HG03095 (cell line): ENCODE data around the gene CUL9.

Experiments used
- ATAC-seq: cut with Tn5 transposase; IDR thresholded peaks from one replicate; pipeline ENCODE4 v1.9.1; 2021; ENCODE audit warnings: moderate library complexity; ENCODE audit not compliant: unreplicated experiment

Gene CUL9

DNA sequence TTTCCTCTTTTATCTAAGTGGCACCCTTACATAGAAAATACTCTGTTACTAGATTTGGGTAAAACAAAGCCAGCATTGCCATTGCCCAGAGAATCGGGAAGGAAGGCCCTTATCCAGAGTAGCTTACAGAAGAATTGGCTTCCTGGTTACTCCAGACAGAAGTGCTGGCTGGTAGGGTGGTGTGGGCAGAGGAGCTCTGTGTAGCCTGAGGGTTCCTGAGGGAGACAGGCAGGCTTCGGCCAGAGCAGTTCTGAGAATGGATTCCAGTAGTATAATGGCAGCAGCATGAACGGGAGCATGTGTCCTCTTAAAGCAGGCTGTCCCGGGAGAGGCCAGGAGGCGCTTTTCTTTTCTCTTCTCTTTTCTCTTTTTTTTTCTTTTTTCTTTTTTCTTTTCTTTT, 11.9 kb downstream of the CUL9 start:
- no peak for ATAC-seq

DNA sequence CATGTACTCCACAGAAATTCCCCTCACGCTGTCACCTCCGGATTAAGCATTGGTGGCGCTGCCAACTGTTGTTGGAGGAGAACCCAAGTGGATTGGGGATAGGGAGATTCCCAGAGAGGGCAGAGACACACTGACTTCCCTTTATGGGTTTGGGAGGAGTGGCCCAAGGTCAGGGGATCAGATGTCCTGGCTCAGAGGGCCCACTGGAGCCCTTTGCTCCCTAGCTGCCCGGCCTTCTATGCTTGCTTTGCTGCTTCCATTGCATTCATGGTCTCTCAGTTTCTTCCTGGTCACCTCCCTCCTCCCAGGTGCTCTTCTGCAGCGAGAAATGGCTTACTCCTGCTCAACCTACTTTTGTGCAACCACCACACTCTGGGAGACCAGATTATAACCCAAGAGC, 14.3 kb downstream of the CUL9 start:
- no peak for ATAC-seq

DNA sequence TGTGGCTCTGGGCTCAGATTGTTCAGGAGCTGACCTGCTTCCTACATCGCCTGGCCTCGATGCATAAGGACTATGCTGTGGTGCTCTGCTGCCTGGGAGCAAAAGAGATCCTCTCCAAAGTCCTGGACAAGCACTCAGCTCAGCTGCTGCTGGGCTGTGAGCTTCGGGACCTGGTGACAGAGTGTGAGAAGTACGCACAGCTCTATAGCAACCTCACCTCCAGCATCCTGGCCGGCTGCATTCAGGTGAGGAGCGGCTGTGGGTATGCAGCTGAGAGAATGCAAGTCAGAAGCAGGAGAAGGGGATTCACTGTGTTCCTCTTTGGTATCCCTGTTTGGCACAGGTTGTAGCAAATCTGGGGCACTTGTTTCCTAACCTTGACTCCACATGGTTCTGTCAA, 17.9 kb downstream of the CUL9 start:
- ATAC-seq: no peak

DNA sequence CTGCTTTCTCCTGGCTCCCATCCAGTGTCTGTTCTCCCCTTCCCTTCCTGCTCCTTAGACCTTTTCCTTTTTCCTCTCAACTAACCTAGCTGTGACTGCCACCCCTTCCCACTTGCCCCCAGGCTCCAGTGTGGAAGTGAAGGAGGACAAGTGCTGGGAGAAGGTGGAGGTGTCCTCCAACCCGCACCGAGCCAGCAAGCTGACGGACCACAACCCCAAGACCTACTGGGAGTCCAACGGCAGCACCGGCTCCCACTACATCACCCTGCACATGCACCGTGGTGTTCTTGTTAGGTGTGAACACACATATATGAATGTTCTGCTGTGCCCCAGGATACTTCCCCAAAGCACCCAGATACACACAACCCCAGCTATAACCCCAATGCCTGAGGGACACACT, 18.5 kb downstream of the CUL9 start:
- no peak for ATAC-seq

DNA sequence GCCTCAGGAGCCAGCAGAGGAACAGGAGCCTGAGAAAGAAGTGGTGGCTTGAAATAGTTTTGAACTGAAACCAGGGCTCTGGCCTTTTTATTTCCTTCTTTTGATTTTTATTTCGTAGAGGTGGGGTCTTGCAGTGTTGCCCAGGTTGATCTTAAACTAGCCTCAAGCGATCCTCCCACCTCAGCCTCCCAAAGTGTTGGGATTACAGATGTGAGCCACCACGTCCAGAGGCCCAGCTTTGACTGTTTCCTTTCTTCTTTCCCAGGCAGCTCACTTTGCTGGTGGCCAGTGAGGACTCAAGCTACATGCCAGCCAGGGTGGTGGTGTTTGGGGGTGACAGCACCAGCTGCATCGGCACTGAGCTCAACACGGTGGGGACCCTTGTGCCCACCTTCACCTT, 20.5 kb downstream of the CUL9 start:
- no peak for ATAC-seq

DNA sequence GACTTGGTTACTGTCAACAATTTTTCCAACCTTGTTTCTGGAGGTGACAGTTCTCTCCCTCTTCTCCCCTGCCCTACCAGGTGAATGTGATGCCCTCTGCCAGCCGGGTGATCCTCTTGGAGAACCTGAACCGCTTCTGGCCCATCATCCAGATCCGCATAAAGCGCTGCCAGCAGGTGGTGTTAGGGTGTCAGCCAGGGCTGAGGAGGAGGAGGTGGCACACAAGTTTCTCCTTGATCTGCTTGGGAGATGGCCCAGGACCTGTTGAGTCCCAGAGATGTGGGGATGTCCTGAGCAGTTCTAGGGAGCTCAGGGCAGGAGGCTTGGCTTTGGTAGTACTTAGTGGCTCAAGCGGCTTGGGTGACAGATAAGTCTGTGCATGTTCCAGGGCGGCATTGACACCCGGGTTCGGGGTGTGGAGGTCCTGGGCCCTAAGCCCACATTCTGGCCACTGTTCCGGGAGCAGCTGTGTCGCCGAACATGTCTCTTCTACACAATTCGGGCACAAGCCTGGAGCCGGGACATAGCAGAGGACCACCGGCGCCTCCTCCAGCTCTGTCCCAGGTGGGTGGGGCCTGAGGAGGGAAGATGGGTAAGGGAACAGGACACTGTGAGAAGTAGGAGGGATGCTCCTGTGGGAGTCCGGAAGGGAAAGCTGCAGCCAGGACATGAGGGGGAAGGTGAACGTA, 21.2 kb downstream of the CUL9 start:
- no peak for ATAC-seq

DNA sequence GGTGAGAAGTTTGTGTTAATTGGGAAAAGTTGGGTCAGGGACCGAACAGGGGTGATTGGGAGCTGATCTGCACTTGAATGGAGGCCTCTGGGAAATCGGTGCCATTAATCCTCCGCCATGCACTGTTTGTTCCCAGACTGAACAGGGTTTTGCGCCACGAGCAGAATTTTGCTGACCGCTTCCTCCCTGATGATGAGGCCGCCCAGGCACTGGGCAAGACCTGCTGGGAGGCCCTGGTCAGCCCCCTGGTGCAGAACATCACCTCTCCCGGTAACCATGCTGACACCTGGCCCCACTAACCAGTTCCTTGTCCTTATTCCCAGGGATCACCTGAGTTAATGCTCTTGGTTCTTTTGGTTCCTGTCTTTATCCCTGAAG, 21.7 kb downstream of the CUL9 start:
- ATAC-seq: no peak

DNA sequence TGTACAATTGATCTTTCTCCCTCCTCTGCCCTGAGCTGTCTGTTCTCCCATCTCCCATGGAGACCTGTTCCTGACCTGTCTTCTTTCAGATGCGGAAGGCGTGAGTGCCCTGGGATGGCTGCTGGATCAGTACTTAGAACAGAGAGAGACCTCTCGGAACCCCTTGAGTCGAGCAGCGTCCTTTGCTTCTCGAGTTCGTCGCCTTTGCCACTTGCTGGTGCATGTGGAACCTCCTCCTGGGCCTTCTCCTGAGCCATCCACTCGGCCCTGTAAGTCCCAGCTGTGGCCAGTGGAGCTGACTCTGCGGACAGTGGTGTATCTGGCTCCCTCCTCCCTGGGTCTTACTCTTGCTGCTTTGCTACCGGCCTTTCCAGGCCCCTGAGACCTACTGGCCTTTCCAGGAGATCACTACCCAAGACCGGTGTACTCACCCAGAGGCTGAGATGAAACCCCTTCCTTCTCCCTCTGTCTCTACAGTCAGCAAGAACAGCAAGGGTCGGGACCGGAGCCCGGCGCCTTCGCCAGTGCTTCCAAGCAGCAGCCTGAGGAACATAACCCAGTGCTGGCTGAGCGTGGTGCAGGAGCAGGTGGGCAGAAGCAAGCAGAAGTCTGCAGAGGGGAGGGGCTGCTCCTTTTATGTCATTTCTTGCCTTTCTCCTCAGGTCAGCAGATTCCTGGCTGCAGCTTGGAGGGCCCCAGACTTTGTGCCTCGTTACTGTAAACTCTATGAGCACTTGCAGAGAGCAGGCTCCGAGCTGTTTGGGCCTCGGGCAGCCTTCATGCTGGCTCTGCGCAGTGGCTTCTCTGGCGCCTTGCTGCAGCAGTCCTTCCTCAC, 22.5 kb downstream of the CUL9 start:
- ATAC-seq: no peak

DNA sequence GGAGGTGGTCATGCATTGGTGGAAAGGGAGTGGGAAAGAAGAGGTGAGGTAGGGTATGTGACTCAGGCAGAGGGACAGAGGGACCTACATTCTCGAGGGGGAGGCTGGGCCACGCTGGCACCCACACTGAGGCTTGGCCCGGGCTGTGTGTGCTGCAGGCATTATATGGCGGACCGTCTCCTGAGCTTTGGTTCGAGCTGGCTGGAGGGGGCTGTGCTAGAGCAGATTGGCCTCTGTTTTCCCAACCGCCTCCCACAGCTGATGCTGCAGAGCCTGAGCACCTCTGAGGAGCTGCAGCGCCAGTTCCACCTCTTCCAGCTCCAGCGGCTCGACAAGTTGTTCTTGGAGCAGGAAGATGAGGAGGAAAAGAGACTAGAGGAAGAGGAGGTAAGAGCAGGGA, 23.9 kb downstream of the CUL9 start:
- ATAC-seq: no peak

DNA sequence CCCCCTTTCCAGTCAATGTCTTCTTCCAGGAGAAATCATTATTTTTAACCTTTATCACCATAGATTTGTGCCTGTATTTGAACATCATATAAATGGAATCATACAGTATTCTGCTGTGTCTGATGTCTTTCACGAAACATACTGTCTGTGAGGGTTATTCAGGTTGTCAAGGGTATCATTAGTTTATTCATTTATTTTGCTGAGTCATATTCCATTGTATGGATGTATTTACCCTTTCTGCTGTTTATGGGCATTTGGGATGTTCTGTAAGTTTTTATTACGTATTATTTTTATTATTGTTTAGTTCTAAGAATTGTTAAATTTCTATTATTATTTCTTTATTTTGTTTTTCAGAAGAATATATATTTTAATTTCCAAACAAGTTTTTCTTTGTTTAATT, 25.3 kb downstream of the CUL9 start:
- ATAC-seq: no peak

DNA sequence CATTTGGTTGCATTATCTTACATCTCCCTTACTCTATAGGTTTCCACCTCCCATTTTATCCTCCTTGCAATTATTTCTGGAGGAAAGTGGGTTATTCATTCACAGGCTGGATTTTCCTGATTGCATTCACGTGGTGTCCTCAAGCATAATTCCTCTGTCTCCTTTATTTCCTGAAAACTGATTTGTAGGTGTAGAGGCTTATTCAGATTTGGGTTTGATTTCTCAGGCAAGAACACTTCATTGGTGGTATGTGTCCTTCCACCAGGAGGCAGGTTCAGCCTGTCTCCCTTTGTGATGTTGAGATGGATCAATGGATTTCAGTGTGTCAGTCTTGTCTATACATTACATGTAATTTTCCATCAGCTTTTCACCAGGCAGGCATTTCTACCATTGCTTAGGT, 30.0 kb downstream of the CUL9 start:
- ATAC-seq: no peak

DNA sequence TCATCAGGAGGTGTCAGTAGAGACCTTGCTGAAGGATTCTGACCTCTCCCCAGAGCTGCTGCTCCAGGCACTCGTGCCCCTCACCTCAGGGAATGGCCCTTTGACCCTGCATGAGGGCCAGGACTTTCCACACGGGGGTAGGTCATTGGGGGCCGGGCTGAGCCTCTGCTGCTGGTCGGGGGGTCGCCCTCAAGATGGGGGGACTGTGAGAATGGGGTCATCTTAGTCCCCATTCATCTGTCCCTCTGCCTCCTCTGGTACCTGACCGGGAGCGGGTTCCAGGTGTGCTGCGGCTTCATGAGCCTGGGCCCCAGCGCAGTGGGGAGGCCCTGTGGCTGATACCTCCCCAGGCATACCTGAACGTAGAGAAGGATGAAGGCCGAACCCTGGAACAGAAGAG, 31.4 kb downstream of the CUL9 start:
- no peak for ATAC-seq

DNA sequence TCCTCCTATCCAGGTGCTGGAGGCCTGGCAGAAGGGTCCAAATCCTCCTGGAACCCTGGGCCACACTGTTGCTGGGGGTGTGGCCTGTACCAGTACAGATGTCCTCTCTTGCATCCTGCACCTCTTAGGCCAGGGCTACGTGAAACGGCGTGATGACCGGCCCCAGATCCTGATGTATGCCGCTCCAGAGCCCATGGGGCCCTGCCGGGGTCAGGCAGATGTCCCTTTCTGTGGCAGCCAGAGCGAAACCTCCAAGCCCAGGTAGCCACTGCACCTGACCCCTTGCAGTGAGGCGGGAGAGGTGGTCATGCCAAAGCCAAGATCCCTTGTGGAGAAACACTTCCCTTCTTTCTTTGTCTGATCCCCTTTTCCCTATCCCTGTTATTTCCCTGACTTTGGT, 33.1 kb downstream of the CUL9 start:
- ATAC-seq: no peak

DNA sequence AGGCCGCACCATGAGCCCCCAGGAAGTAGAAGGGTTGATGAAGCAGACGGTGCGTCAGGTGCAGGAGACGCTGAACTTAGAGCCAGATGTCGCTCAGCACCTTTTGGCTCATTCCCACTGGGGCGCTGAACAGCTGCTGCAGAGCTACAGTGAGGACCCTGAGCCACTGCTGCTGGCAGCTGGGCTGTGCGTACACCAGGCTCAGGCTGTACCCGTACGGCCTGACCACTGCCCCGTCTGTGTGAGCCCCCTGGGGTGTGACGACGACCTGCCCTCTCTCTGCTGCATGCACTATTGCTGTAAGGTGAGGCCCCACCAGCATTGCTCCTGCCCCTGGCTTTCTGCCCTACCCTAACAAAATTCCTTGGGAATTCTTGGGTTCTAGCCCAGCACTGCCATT, 34.2 kb downstream of the CUL9 start:
- no peak for ATAC-seq

DNA sequence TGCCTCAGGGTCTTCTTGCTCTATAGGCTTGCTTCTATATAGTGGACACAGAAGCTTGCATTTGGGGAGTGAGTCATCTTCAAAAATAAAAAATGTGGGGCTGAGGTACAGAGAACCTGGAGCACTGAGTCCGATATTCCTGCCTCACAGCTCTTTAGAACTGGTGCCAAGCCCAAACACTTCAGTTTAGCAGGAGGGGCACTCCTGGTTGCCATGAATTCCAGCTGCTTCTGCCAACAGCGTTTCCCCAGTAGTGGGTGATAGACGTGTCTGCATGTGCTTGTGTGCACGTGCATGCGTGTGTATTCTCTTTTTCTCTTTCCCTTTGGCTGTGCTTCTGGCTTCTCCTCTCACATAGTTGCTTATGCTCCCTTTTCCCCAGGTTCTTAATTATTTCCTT, 35.4 kb downstream of the CUL9 start:
- no peak for ATAC-seq

DNA sequence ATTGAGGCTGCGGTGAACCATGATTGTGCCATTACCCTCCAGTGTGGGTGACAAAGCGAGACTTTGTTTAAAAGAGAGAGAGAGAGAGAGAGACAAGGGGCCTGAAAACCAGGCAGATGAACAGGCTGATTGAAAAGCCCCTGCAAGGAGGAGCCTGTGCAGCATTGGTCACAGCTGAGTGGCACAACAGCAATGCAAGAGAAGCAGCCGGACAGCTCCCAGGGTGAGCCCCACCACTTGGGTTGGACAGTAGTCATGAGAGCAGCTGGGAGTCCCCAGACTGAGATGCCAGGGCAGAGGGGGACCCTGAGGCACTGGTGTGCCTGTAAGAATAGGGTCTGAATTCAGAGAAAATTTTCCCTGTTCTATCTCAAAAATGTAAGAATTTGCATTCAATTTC, 37.1 kb downstream of the CUL9 start:
- no peak for ATAC-seq

DNA sequence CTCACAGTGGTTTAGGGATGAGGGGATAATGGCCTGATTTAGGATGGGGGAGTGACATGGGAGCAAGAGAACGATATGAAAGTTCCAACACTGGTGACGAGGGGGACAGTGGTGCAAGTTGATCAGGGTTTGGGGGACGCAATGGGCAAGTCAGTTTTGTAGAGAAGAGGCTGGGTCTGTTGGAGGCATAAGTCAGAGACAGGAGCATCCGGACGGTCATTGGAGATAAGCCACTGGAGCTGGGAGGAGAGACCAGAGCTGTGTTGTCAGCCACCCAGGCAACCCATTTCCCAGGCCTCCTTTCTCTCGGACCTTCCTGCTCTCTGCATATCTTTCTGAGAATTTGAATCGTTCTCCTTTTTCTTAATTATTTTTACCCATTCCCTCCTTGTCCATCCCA, 37.8 kb downstream of the CUL9 start:
- ATAC-seq: no peak

DNA sequence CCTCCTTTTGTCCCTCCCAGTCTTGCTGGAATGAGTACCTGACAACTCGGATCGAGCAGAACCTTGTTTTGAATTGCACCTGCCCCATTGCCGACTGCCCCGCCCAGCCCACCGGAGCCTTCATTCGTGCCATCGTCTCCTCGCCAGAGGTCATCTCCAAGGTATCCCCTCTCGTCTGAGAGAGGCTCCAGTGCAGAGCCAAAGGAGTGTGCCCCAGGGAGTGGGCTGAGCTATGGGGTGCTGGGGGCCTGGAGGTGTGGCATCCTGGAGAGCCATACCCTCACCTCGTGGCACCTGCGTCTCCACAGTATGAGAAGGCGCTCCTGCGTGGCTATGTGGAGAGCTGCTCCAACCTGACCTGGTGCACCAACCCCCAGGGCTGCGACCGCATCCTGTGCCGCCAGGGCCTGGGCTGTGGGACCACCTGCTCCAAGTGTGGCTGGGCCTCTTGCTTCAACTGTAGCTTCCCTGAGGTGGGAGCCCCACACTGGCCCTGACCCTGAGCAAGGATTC, 38.5 kb downstream of the CUL9 start:
- no peak for ATAC-seq

DNA sequence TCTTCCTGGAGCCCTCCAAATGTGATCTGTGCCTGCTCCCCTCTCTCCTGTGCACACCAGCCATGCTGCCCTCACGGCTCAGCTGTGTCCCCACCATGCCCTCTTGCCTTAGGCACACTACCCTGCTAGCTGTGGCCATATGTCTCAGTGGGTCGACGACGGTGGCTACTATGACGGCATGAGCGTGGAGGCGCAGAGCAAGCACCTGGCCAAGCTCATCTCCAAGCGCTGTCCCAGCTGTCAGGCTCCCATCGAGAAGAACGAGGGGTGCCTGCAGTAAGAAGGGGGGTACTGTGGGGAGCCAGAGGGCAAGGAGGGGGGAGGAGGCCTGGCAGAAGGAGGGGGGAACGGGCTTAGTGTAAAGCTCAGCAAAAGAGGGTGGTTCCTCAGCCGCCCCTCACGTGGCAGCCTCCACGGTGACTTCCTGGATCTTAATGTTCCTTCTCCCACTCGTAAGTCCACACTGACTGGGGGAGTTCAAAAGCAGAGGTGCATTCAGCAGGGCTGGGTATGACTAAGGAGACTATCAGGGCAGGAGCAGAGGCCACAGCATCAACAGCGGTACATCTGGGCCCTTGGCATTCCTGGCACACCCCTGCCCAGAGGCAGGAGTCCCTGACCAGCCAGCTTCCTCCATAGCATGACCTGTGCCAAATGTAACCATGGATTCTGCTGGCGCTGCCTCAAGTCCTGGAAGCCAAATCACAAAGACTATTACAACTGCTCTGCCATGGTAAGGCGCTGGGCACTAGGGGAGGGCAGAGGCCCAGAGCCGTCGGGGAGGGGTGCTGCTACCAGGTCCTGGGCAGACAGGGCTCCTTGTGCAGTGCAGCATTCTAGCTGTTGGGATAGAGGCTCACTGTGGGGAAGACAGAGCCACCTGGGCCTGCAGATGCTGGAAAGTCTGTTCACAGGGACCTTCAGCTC, 39.3 kb downstream of the CUL9 start:
- no peak for ATAC-seq

DNA sequence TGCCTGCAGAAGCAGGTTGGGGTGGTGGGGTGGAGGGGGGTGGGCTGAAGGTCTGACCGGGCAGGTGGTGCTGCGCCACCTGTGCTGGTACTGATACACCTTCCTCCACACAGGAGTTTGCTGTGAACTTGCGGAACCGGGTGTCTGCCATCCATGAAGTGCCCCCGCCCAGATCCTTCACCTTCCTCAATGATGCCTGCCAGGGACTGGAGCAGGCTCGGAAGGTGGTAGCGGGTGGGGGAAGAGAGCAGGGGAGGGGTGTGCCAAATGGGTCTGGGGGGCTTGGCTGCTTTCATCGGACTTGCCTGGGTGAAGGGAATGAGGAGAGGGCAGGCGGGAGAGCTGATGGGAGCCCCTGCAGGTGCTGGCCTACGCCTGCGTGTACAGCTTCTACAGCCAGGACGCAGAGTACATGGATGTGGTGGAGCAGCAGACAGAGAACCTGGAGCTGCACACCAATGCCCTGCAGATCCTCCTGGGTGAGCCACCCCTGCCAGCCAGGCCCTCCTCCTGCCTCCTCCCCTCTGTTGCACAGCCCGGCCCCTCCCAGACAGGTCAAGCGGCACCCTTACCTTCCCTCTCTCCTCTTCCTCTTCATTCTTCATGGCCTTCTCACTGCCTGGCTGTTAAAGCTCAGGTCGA, 40.5 kb downstream of the CUL9 start:
- no peak for ATAC-seq

DNA sequence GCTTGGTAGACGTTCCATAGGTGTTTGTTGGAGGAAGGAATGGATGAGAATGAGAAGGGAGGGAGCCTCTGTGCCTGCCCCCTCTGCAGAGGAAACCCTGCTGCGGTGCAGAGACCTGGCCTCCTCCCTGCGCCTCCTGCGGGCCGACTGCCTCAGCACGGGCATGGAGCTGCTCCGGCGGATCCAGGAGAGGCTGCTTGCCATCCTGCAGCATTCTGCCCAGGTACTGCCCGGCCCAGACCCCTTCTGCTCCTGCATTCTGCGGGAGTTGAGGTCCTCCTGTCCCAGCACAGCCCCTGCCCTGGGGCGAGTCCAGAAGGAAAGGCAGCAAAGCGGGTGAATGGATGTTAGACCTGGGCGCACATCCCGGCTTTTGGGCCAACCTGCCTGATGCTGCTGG, 41.2 kb downstream of the CUL9 start:
- no peak for ATAC-seq
